Daoy (cell line): ENCODE data around the gene CSNK1A1. TPM values are rescaled to one million over a fixed set of nuclear protein-coding genes. Genes with fewer than 3 reads are reported as not detected.
"Not testable (repeated sequence)": the region's sequence is repeated elsewhere in the genome, so short reads cannot be mapped to it uniquely, and the experiment has no call there.

Experiments used
- DNase-seq: peaks from one replicate; pipeline ENCODE4 v3.0.0-alpha.2; 2015; ENCODE audit warnings: low read depth
- total RNA-seq: library from RNA; depleted of rRNA; stranded (reverse); fragments of >200 nt; shearing (Covaris generic); gene quantifications from 2 replicates; pipeline ENCODE4 v1.2.3, GENCODE V29; 2014

CSNK1A1 gene
- total RNA-seq, 1 experiment from 2014 or later, result 298 TPM

GRCh38 chr5:149572576-149573231, 21.5 kb upstream of the CSNK1A1 start:
- DNase-seq, result no peak

- DNase-seq, result no peak
These were observed 20.9 kb upstream of the CSNK1A1 start for GRCh38 chr5:149572170-149572569.

- DNase-seq, result no peak
These were observed 16.0 kb upstream of the CSNK1A1 start for GRCh38 chr5:149567226-149567625.

GRCh38 chr5:149564542-149565140, 13.4 kb upstream of the CSNK1A1 start:
- peak; percentile 78 for DNase-seq

GRCh38 chr5:149563466-149563865, 12.2 kb upstream of the CSNK1A1 start:
- peak; percentile 7 for DNase-seq

- peak; percentile 91 for DNase-seq
These were observed 10.6 kb upstream of the CSNK1A1 start for GRCh38 chr5:149561848-149562247.

- DNase-seq, result no peak
These were observed 8.5 kb upstream of the CSNK1A1 start for GRCh38 chr5:149559706-149560105.

- no peak for DNase-seq
These were observed 1.4 kb upstream of the CSNK1A1 start for GRCh38 chr5:149552553-149553160.

- DNase-seq, result no peak
These were observed 827 bp upstream of the CSNK1A1 start for GRCh38 chr5:149552038-149552494.

- DNase-seq, result peak; percentile 26
These were observed 529 bp downstream of the CSNK1A1 start for GRCh38 chr5:149550594-149551226.

- peak; percentile 58 for DNase-seq
These were observed 1.0 kb downstream of the CSNK1A1 start for GRCh38 chr5:149550268-149550583.

- peak; percentile 69 for DNase-seq
These were observed 1.6 kb downstream of the CSNK1A1 start for GRCh38 chr5:149549461-149550267.

- DNase-seq, result no peak
These were observed 4.3 kb downstream of the CSNK1A1 start for GRCh38 chr5:149546974-149547373.

- DNase-seq, result no peak
These were observed 5.9 kb downstream of the CSNK1A1 start for GRCh38 chr5:149545327-149545726.

GRCh38 chr5:149544028-149544420, 7.2 kb downstream of the CSNK1A1 start:
- no peak for DNase-seq

GRCh38 chr5:149543361-149544027, 7.7 kb downstream of the CSNK1A1 start:
- DNase-seq, result no peak

GRCh38 chr5:149541893-149542292, 9.3 kb downstream of the CSNK1A1 start:
- DNase-seq, result no peak

GRCh38 chr5:149540089-149540488, 11.2 kb downstream of the CSNK1A1 start:
- no peak for DNase-seq

- no peak for DNase-seq
These were observed 13.8 kb downstream of the CSNK1A1 start for GRCh38 chr5:149537374-149537975.

GRCh38 chr5:149535787-149536186, 15.5 kb downstream of the CSNK1A1 start:
- not testable (repeated sequence) for DNase-seq

GRCh38 chr5:149532413-149532812, 18.8 kb downstream of the CSNK1A1 start:
- DNase-seq, result no peak
